GM19238 (cell line): Measurements from ENCODE around the gene MEI4.

Experiments used
- DNase-seq: peaks from one replicate; pipeline ENCODE4 v3.0.0; 2011; ENCODE audit warnings: low spot score; ENCODE audit not compliant: insufficient read length

MEI4 gene

DNA sequence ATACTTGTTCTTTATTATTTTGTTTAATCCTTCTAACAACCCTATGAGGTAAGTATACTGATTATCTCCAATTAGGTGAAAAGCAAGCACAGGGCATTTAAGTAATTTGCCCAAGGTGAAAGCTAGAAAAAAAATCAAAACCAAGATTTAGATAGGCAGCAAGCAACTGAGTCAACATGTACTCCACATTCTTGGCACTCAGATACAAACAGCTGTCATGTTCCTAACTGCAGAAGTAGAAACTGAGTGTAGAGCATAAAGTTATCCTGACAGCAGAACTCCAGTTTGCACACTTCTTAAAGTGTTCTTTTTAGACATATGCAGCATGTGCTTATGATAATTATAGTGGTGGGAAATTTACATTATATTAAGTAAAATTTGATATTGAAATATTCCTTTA is 278.1 kb downstream of the MEI4 start:
- DNase-seq: no peak

DNA sequence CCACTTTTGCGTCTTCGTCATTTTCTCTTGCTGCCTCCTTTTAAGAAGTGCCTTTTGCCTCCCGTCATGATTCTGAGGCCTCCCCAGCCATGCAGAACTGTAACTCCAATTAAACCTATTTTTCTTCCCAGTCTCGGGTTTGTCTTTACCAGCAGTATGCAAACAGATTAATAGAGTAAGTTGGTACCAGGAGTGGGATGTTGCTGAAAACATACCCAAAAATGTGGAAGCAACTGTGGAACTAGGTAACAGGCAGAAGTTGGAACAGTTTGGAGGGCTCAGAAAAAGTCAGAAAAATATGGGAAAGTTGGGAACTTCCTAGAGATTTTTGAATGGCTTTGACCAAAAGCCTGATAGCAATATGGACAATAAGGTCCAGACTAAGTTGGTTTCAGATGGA is 309.2 kb downstream of the MEI4 start:
- DNase-seq: no peak

DNA sequence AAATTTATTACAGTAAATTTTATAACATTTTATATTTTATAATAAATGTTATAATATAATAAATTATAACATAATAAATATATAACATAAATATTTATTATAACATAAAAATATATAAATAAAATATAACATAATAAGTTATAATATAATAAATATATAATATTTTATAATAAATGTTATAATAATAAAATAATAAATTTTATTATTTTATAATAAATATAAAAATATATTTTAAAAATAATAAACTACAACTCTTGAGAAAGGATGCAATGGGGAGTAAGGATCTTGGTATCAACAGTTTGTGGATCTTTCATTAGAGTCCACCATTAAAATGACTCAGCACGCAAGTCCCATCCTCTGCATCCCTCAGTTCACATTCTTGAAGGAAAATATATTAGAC is 312.6 kb downstream of the MEI4 start:
- DNase-seq: no peak

DNA sequence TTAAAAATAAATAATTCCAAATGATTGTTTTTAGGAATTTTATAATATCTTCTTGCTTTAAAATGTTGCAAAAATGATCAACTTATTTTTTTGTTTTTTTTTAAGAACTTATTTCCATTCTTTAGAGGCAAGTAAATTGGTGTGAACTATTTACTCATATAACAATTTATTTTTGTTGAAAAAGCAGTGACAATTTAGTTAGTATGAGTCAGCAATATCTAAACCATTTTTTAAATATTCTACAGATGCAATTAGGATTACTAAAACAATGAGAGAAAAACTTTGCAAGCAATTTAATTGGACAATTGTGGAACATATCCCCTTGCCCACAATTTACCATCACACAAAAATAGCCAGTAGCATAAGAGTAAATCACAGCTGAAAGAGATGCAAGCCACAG is 319.5 kb downstream of the MEI4 start:
- DNase-seq: no peak
